ENCODE results near the gene CCDC88C.

Gene CCDC88C

DNA sequence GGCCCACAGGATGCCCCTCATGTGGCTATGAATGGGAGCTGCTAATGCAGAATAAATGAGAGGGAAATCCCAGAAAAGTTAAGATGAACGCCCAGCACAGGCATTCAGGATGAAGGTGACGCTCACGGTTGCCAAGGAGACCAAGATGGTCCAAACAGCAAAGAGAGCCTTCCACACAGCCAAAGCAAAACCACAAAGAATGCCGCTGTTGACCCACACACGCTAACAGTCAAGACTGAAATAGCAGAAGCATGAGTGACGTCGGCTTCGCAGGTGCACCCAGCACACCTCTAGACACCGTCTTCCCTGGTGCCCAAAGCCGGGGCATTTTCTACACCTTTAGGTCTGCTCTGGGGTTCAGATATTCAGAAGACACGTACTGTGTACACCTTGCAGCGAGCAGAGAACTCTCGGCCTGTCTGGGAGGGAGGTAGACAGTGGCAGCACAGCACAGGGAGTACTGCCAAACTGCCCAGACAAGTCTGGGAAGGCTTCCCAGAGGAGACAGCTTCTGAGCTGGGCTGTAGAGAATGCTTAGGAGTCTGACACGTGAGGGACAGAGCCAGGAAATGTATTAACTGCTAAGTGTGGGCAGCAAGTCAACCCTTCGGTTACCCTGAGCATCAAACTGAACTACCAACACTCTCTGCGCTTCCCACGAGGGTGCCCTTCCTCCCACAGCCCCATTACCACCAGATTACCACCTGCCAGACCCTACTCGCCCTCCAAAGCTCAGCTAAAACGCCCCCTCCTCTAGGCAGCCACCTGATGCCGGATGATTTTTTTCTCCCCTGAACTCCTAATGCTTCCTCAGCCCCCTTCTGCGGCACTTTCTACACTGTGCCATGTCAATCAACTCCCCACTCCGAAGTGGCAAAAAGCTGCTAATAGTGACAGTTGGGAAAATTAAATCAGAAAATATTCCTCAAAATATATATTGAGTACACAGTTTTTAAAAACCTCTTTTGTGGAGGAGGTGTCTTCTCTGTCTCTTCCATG is 50.1 kb downstream of the CCDC88C start:
- peak in 1 of 2 donors; percentile 60 for DNase-seq (ENCODE audit: extremely low read depth in 1 of 2, low read depth in 1 of 2)

DNA sequence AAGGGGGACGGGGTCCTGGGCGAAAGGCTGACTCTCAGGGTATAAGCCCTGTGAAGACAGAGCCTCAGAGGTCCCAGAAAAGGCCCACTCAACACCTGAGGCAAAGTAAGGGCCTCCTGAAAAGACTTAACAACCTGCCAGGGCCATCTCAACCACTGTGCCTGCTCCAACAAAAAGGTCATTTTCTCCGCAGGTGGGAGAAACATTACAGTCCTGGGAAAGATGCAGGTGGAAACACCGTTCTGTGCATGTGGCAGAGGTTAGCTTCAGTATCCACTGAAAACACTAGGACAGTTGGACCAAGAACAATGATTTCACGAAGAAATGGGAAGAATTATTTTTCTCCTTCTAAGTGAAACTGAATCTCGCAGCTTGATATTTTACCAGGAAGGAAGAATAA is 50.9 kb downstream of the CCDC88C start:
- DNase-seq (ENCODE audit: extremely low read depth in 1 of 2, low read depth in 1 of 2): no peak

DNA sequence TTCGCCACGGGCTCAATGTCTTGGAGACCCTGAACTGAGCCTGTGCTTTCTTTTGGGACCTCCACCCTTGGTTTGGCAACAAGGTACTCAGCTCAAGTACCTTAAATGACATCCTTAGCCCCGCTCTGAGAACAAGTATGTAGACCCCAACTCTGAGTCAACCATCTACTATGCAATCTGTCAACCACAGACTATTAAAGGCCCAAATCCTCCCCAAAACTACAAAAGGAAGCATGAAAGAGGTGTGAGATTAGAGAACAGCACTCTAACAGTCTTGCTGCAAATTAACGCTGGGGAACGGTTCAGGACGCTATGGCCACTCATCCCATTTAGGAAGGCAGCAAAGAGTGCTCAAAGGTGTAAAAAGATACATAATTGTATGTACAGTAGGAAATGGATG is 52.1 kb downstream of the CCDC88C start:
- no peak for DNase-seq (ENCODE audit: extremely low read depth in 1 of 2, low read depth in 1 of 2)

- no peak for DNase-seq (ENCODE audit: extremely low read depth in 1 of 2, low read depth in 1 of 2)
Observed at GRCh38 chr14:91364524-91365270, 52.9 kb downstream of the CCDC88C start.

DNA sequence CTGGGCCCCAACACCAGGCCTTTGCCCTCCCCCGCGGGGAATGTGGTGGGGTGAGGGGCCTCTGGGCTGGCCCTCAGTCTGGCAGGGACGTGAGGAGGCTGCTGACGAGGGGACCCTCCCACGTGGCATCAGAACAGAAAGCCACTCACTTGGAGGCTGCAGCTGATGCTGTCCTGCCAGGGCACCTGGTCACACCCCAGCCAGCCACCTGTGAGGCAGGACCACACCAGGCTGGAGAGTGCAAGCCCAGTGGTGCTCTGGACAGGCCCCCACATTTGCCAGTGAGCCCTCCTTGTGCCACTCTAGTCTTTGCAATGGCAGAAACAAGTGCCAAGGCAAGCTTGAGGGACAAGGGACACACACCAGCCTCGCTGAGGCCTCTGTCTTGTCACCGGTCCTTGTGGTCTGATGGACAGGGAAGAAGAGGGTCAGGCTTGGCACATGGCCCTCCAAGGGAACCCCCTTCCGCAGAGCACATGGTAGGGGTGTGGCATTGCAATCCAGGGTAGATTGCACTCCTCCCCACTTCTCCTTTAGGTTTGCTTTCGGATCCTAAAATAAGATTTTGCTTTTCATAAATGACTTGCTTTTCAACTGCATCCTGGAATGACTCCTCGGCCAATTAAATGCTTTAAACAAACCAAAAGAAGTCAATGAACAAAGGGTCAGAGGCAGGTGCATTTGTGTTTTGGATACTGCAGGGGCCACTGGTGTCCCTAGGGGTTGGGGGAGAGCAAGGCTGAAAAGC is 53.7 kb downstream of the CCDC88C start:
- DNase-seq (ENCODE audit: extremely low read depth in 1 of 2, low read depth in 1 of 2): no peak

DNA sequence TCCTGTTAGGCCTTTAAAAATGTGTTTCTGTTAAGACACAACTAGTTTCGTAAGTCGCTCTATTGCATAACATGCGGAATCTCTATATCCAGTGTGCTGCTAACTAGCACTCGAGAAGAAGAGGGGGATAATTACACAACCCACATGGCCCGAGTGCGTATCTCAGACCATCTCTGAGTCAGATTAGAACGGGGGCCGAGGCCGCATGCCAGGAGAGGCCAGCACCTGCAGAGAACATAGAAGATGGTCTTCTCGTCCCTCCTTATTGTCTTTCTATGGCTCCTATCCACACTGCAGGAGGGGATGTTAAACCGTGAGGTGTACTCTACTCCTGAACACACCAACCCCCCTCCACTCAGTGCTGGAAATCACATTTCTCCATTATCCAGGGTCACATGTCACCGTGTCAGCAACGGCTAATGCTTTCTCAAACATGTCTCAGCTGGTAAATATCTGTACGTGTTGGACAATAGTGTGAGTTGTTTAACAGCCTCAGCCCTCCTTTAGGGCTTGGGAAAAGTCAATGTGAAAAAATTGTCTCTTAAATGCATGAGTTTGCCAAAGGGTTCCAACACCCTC is 56.3 kb downstream of the CCDC88C start:
- DNase-seq (ENCODE audit: extremely low read depth in 1 of 2, low read depth in 1 of 2): no peak

DNA sequence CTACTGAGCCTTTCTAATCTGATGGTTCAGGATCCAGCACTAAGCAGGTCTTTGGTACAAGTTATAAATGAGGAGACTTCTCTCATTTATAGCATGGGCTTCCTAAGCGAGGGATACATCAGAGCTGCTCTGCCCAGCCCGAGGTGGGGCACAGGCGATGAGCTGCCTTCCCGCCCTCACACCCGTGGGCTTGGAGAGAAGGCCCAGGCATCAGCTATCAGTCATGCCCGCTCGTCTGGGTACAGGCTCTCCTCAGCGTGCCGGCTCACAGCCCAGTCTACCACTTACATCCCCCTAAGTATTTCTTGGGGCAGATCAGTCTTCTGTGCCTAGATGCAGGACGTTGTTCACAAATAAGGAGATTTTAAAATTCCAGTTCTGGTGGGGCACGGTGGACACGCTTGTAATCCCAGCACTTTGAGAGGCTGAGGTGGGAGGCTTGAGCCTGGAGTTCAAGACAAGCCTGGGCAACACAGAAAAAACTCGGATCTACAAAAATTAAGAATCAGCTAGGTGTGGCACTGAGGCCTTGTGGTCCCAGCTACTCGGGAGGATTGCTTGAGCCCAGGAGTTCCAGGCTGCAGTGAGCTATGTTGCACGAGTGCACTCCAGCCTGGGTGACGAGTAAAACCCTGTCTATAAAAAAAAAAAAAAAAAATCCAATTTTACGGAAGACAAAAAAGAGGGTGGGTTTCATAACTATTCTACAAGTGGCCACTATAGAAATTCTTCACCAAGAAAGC is 57.0 kb downstream of the CCDC88C start:
- DNase-seq (ENCODE audit: extremely low read depth in 1 of 2, low read depth in 1 of 2): no peak

- no peak for DNase-seq (ENCODE audit: extremely low read depth in 1 of 2, low read depth in 1 of 2)
Observed at GRCh38 chr14:91358654-91359220, 58.9 kb downstream of the CCDC88C start.

GRCh38 chr14:91358025-91358319 is 59.6 kb downstream of the CCDC88C start:
- DNase-seq (ENCODE audit: extremely low read depth in 1 of 2, low read depth in 1 of 2): no peak

DNA sequence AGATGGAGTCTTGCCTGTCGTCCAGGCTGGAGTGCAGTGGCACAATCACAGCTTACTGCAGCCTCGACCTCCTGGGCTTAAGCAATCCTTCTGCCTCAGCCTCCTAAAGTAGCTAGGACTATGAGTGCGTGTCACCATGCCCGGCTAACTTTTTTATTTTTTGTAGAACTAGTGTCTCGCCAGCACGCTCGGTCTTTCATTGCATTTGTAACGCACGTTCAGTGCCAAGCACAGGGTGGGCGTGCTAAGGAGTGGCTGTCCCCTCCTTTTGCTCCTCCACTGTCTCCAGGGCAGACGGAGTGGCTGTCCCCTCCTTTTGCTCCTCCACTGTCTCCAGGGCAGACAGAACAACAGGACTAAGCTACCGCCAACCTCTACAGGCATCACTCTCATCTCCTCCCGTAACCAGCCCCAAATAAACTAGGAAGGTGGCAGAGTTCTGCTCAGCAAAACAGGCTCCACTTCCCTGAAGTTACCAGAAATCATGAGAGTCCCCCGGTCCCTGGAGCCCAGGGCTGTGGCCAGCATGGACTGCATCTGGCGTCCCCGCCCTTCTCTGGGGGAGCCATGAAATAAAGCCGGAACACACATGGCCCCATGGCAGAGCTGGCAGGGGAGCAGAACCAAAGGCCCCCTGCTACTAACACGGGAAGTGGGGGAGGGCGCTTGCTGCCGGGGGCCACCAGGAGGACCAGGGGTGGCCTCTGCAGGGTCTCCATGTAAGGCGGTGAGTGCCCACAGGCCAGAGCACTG is 60.2 kb downstream of the CCDC88C start:
- DNase-seq (ENCODE audit: extremely low read depth in 1 of 2, low read depth in 1 of 2): no peak

DNA sequence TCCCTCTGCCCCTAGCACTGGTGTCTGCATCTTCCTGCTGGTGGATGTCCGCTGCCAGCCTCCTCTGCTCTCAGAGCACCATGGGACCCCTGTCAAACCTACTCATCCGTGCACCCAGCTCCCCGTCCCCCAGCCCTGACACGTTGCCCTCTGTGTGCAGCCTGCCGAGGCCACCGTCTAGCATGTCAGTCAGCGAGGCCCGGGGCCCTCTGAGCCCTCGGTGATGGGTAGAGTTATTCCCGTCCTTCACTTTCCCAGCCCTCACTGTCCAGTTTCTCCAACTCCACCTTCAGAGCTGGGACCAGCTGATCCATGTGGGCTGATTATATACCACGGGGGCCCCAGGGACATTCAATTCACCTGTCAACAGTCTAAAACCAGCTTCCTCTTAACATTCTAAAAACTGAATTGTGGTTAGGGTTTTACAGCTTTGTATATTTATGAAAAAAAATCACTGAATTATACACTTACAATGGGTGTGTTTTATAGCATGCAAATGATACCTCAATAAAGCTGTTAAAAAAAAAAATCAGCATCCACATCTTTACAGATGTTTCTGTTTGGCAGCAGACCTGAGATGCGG is 61.3 kb downstream of the CCDC88C start:
- DNase-seq (ENCODE audit: extremely low read depth in 1 of 2, low read depth in 1 of 2): no peak

GRCh38 chr14:91354979-91355685 is 62.5 kb downstream of the CCDC88C start:
- peak in 1 of 2 donors; percentile 43 for DNase-seq (ENCODE audit: extremely low read depth in 1 of 2, low read depth in 1 of 2)

GRCh38 chr14:91354221-91354916 is 63.3 kb downstream of the CCDC88C start:
- no peak for DNase-seq (ENCODE audit: extremely low read depth in 1 of 2, low read depth in 1 of 2)

DNA sequence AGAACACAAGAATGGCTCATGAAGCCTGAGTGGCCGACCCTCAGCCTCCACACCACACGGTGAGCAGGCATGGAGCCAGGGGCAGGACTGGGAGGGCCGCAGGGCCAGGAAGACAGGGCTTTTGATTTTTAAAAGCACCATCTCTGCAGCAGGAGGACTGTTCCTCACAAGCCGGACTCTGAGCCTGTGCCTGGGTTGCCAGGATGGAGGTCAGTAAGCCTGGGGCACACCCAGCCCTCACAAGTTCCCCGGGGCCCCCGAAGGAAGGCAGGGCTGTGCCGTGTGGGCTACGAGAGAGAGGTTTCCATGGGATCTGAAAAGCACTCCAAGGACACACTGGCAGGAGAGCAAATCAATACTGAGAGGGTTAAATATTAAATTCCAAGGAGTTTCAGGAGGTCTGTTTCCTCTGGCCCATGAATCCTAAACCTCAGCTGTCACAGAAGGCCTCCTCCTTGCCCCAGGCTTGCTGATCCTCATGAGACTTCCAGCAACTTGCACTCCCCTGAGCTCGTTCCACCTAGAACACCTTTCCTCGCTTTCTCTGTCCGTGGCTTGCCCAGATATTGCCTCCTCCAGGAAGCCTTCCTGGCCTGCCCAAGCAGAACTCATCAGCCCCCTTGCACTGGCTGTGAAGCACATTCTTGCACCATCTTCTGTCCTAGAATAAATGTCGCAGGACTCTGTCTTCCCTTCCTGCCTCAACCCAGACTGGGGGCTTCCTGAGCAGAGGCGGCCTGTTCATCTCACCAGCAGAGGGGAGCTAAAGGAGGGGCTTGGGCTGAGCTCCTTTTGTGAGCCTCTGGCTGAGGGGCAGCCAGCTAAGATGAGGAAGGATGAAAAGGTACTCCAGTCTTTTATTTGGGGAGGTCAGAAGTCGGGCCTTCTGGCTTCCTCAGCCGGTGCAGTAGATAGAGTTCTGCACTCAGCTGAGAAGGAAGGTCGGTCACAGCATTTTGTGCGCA is 64.6 kb downstream of the CCDC88C start:
- no peak for DNase-seq (ENCODE audit: extremely low read depth in 1 of 2, low read depth in 1 of 2)

GRCh38 chr14:91352053-91352452 is 65.6 kb downstream of the CCDC88C start:
- DNase-seq (ENCODE audit: extremely low read depth in 1 of 2, low read depth in 1 of 2): no peak

DNA sequence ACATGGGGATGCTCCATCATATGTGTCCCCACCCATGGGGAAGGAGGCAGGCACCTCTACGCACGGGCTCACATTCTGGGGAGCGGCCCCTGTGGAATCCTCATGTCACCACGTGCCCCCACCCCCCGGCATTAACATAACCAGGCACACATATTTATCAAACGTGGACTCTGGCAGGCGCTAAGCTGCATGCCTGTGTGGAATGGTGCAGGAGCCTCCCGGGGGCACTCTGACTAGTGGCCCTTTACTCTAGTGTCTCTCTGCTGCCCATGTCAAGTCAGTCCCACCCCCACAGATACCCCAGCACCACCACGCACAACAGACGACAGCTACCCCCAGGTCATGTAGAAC is 66.1 kb downstream of the CCDC88C start:
- no peak for DNase-seq (ENCODE audit: extremely low read depth in 1 of 2, low read depth in 1 of 2)

Data from stimulated activated CD8-positive, alpha-beta memory T cell treated with anti-CD3 and anti-CD28 coated beads, Interleukin-7, amount 100 ng/mL, for 48 hours (primary cell).